Measurements from ENCODE around the gene CCDC102A.

Gene CCDC102A

DNA sequence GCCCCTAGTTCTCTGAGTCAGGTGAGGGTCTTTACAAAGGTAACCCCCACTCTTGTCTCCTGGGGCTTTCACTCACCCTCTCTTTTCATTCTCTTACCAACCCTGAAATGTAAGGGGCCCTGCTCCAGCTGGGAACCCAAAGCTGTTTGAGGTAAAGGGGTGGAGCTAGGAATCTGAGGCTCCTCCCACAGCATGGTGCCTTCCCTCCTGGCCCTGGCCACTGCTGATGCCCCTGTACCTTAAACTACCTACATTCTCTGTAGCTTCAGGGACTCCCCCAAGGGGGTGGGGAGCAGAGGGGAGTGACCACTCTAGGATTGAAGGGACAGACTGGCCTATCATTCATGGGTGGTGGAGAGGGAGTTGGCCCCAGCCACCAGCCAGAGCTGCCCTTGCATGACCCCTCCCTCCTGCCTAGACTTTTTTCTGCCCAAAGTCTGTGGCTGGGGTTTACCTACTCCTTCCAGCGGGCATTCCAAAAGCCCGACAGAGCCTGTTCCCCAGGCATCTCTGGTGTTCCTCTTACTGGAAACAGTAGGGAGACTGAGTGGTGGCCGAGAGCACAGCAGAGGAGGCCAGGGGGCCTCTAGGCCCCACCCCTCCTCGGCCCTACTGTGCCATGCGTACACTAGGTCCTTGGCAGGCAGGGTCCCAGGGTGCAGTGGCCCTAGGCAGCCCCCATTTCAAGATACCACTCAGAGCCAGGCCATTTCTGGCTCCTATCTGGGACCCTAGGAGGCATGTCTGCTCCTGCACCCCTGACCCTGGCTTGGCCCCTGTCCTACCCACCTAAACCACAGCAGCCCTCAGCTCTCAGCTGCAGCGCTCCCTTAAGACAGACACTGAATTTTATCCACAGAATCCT, 59.6 kb downstream of the CCDC102A start:
- DNase-seq, result no peak

GRCh38 chr16:57475711-57476339, 60.5 kb downstream of the CCDC102A start:
- DNase-seq, result peak; percentile 73

GRCh38 chr16:57474671-57475661, 61.4 kb downstream of the CCDC102A start:
- no peak for DNase-seq

DNA sequence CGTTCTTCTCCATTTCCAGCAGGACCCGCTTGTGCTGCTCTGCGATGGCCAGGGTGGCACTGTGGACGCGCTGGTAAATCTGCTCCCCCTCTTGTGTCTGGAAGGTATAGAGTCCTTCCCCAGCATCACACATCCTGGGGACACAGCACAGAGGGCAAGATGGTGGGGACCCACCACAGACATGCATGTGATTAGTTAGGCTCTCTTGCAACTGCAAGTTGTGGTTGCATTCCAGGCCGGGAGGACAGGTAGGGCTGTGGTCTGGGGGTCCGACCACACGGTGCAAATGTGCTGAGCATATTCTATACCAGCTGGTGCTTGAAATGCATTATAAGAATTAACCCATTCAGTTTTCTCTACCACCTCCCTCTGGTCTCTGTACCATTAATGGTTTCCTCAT, 62.5 kb downstream of the CCDC102A start:
- no peak for DNase-seq

GRCh38 chr16:57473176-57473840, 63.1 kb downstream of the CCDC102A start:
- no peak for DNase-seq

DNA sequence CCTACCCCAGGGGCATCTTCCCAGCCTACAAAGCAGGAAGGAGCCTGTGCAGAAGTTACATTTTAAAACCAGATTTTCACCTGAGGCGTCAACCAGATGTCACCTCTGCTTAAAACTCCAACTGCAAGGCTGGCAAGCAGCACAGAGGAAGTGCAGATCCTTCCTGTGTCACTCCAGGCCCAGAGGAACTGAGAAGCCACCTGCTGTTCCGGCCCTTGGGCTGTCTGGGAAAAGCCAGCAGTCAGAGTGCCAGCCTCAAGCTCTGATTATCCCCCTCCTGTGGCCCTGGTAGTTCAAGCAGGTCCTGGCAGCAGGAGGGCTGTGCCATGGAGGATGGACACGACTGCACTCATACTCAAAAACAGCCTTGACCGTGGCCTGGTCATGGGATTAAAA, 63.7 kb downstream of the CCDC102A start:
- DNase-seq, result no peak

DNA sequence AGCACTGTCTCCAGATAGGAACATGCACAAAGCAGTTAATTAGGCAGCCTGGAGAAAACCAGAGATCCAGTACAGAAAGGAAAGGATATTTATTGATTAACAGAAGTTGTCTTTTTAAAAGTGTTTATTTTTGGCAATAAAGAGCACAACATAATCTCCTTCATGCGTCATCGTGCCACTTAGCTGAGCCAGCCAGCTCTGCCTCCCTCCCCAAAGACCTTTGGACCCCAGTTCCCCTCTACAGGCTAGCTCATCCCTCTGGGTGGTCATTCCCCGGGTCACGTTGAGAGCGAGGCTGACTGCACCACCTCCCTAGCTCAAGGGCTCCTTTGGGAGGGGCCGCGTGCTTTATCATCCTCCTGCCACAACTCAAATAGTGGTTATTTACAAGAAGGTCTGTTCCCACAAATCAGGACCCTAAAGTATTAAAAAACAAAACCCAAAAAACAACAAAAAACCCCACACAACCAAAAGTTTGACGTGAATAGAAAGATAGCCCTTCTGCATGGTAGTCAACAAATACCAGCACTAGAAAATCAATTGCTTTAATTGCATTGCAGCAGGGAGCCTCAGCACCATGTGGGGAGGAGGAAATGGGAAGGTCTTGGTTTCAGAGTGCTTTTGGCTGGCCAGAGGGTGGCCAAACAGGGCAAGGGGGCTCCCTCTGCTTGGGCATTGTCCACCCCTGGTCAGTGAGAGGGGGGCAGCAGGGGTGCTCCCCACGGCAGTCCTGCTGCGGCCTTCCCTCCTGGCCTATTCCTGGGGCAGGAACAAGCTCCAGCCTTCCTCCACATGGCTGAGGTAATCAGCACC, 64.3 kb downstream of the CCDC102A start:
- DNase-seq, result no peak

DNA sequence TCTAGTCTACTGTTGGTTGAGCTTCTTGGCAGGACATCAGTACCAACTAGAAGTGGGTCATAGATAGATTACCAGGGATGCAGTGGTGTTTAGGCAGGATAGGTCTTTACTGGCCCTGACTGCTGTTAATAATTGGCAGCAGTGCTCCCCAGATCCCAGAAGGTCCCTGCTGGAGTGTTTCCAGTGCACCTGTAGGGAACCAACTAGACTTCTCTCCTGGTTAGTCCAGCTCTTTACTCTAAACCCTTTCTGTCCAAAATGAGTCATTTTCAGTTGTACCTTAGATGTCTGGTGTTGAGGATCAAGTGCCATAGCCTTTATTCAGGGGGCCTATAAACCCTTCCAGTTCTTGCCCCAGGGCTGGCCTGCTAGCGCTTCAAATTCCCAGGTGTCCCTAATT, 65.2 kb downstream of the CCDC102A start:
- DNase-seq, result no peak

DNA sequence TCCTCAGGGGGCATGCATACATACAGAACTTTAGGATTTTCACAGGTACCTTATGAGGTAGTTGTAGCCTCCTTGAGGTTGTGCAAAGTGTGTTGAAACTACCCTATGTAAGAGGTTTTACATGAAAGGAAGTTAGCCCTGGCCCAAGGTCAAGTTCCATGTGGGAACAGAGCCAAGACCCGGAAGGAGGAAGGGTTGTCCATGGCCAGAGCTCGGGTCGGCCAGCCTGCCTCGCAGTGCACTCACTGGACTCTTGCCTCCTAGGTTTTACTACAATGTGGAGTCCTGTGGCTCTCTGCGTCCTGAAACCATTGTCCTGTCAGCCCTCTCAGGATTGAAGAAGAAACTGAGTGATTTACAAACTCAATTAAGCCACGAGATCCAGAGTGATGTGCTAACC, 65.7 kb downstream of the CCDC102A start:
- DNase-seq, result no peak

GRCh38 chr16:57469917-57470470, 66.4 kb downstream of the CCDC102A start:
- no peak for DNase-seq

DNA sequence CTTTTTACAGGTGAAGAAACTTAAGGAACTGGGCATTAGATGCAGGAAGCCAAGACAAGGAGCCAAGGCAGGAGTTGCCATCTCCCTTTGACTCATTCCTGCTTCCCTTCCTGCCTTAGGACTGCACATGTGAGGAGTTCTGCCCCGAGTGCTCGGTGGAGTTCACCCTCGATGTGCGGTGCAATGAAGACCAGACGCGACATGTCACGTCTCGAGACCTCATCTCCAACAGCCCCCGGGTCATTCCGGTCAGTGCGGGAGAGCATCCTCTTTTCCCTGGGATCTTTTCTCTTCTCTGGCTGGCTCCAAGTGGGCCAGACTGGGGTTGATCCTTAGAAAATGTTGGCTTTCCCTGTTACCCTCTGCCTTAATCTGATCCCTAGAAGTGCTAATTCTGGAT, 67.3 kb downstream of the CCDC102A start:
- DNase-seq, result no peak

GRCh38 chr16:57468346-57468745, 68.0 kb downstream of the CCDC102A start:
- DNase-seq, result no peak

DNA sequence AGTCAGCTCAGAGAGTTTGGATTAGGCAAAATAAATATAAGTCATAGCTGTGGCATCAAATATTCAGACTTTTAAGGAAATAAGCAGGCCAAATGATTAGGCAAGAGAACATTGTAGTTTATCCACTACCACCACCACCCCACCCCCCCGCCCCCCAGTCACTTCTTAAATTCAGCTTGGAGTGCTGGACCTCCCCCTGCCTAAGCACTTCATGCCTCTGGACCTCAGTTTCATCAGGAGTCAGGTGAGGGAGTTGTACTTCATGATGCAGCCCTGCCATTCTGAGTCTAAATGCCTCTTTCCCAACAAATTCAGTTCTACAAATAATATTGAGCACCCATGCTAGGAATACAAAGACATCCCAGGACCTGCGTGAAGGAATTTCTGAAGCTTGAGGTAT, 71.8 kb downstream of the CCDC102A start:
- no peak for DNase-seq

GRCh38 chr16:57462978-57463362, 73.4 kb downstream of the CCDC102A start:
- no peak for DNase-seq

GRCh38 chr16:57462209-57462977, 74.0 kb downstream of the CCDC102A start, which contains the start of gene POLR2C:
TSS of gene POLR2C (plus strand) at chr16:57462679. CDS start at chr16:57462725, 46 bp downstream.
- DNase-seq, result peak; percentile 95

Measured in stimulated activated CD4-positive, alpha-beta T cell treated with anti-CD3 and anti-CD28 coated beads, Interleukin-4, amount 100 ng/mL, for 1 hour (primary cell).